Stimulated activated memory B cell treated with anti-CD40 and anti-IgM and Interleukin-4, amounts not matched to agents 10 μg/mL and 1 μg/mL and 100 μg/mL, for 72 hours (primary cell): Measurements from ENCODE around the gene FGFR2.

ENCODE experiments used
- ATAC-seq: fragments of 150-1000 bp; cut with Tn5 transposase; 2 replicates; pipeline ENCODE4 v1.10.0; 2021
- H3K27ac Mint-ChIP-seq: one replicate; pipeline ENCODE4 v1.8.0; 2022; ENCODE audit warnings: mild to moderate bottlenecking, mixed read lengths
- H3K27me3 Mint-ChIP-seq: one replicate; pipeline ENCODE4 v1.8.0; 2022; ENCODE audit warnings: mixed read lengths
- H3K36me3 Mint-ChIP-seq: one replicate; pipeline ENCODE4 v1.8.0; 2022; ENCODE audit warnings: mixed read lengths
- H3K4me1 Mint-ChIP-seq: one replicate; pipeline ENCODE4 v1.8.0; 2022; ENCODE audit warnings: mixed read lengths
- H3K4me3 Mint-ChIP-seq: one replicate; pipeline ENCODE4 v1.8.0; 2022; ENCODE audit warnings: mild to moderate bottlenecking, moderate library complexity, mixed read lengths
- H3K9me3 Mint-ChIP-seq: one replicate; pipeline ENCODE4 v1.8.0; 2022; ENCODE audit warnings: mixed read lengths

FGFR2 gene

GRCh38 chr10:121598263-121599249 lies at the start of gene FGFR2:
Gene FGFR2, minus strand, starts transcription at chr10:121598444. Its CDS starts 4,627 bp downstream, at chr10:121593817.
- no peak for ATAC-seq
- peaks cover 5% of the 10 kb centered on the region for H3K4me1 Mint-ChIP-seq
- H3K27me3 Mint-ChIP-seq = peaks cover 53% of the 10 kb centered on the region
- no peaks in the 10 kb centered on the region for H3K9me3 Mint-ChIP-seq
- H3K4me3 Mint-ChIP-seq = no peak within 1 kb of the TSS
- no peaks in the 10 kb centered on the region for H3K36me3 Mint-ChIP-seq
- no peak within 1 kb of the TSS for H3K27ac Mint-ChIP-seq

- H3K4me3 Mint-ChIP-seq = no peak overlapping the region
- no peak for ATAC-seq
- no peak overlapping the region for H3K27ac Mint-ChIP-seq
- H3K4me1 Mint-ChIP-seq = no peaks in the 10 kb centered on the region
- H3K27me3 Mint-ChIP-seq = no peaks in the 10 kb centered on the region
- H3K9me3 Mint-ChIP-seq = no peaks in the 10 kb centered on the region
- no peaks in the 10 kb centered on the region for H3K36me3 Mint-ChIP-seq
These were observed 49.2 kb upstream of the FGFR2 start for GRCh38 chr10:121647401-121647800.

GRCh38 chr10:121645696-121646095 lies 47.5 kb upstream of the FGFR2 start:
- Mint-ChIP-seq H3K9me3 (peaks cover 7% of the 10 kb centered on the region), H3K36me3 (no peaks in the 10 kb centered on the region), H3K4me3 (no peak overlapping the region), H3K27me3 (no peaks in the 10 kb centered on the region), H3K27ac (no peak overlapping the region), H3K4me1 (no peaks in the 10 kb centered on the region)
- no peak for ATAC-seq

GRCh38 chr10:121644501-121644900 lies 46.3 kb upstream of the FGFR2 start:
- H3K27me3 Mint-ChIP-seq = no peaks in the 10 kb centered on the region
- no peak for ATAC-seq
- no peaks in the 10 kb centered on the region for H3K4me1 Mint-ChIP-seq
- H3K27ac Mint-ChIP-seq = no peak overlapping the region
- peaks cover 7% of the 10 kb centered on the region for H3K9me3 Mint-ChIP-seq
- no peak overlapping the region for H3K4me3 Mint-ChIP-seq
- no peaks in the 10 kb centered on the region for H3K36me3 Mint-ChIP-seq

GRCh38 chr10:121640266-121640665 lies 42.0 kb upstream of the FGFR2 start:
- no peaks in the 10 kb centered on the region for H3K27me3 Mint-ChIP-seq
- H3K9me3 Mint-ChIP-seq = peaks cover 17% of the 10 kb centered on the region
- no peak overlapping the region for H3K4me3 Mint-ChIP-seq
- no peaks in the 10 kb centered on the region for H3K36me3 Mint-ChIP-seq
- no peak overlapping the region for H3K27ac Mint-ChIP-seq
- no peaks in the 10 kb centered on the region for H3K4me1 Mint-ChIP-seq
- ATAC-seq = no peak

GRCh38 chr10:121639416-121639815 lies 41.2 kb upstream of the FGFR2 start:
- H3K27me3 Mint-ChIP-seq = no peaks in the 10 kb centered on the region
- ATAC-seq = no peak
- H3K4me1 Mint-ChIP-seq = no peaks in the 10 kb centered on the region
- H3K36me3 Mint-ChIP-seq = no peaks in the 10 kb centered on the region
- peaks cover 17% of the 10 kb centered on the region for H3K9me3 Mint-ChIP-seq
- H3K27ac Mint-ChIP-seq = no peak overlapping the region
- H3K4me3 Mint-ChIP-seq = no peak overlapping the region

- Mint-ChIP-seq H3K27me3 (no peaks in the 10 kb centered on the region), H3K27ac (no peak overlapping the region), H3K4me3 (no peak overlapping the region), H3K36me3 (no peaks in the 10 kb centered on the region), H3K4me1 (no peaks in the 10 kb centered on the region), H3K9me3 (peaks cover 17% of the 10 kb centered on the region)
- no peak for ATAC-seq
These were observed 39.2 kb upstream of the FGFR2 start for GRCh38 chr10:121637437-121637836.

GRCh38 chr10:121633056-121633455 lies 34.8 kb upstream of the FGFR2 start:
- no peak for ATAC-seq

GRCh38 chr10:121631365-121632029 lies 33.3 kb upstream of the FGFR2 start:
- H3K27me3 Mint-ChIP-seq = no peaks in the 10 kb centered on the region
- H3K4me1 Mint-ChIP-seq = no peaks in the 10 kb centered on the region
- H3K27ac Mint-ChIP-seq = no peak overlapping the region
- no peak overlapping the region for H3K4me3 Mint-ChIP-seq
- H3K9me3 Mint-ChIP-seq = no peaks in the 10 kb centered on the region
- no peaks in the 10 kb centered on the region for H3K36me3 Mint-ChIP-seq
- ATAC-seq = no peak

More at GRCh38 chr10:121633056-121633455, 34.8 kb upstream of the FGFR2 start:
- Mint-ChIP-seq H3K4me1 (no peaks in the 10 kb centered on the region), H3K27ac (no peak overlapping the region), H3K4me3 (no peak overlapping the region), H3K27me3 (no peaks in the 10 kb centered on the region), H3K9me3 (peaks cover 8% of the 10 kb centered on the region), H3K36me3 (no peaks in the 10 kb centered on the region)

- no peaks in the 10 kb centered on the region for H3K27me3 Mint-ChIP-seq
- ATAC-seq = no peak
- H3K4me3 Mint-ChIP-seq = no peak overlapping the region
- no peaks in the 10 kb centered on the region for H3K36me3 Mint-ChIP-seq
- H3K27ac Mint-ChIP-seq = no peak overlapping the region
- H3K4me1 Mint-ChIP-seq = no peaks in the 10 kb centered on the region
- H3K9me3 Mint-ChIP-seq = no peaks in the 10 kb centered on the region
These were observed 30.6 kb upstream of the FGFR2 start for GRCh38 chr10:121628859-121629258.

- H3K27ac Mint-ChIP-seq = no peak overlapping the region
- no peaks in the 10 kb centered on the region for H3K4me1 Mint-ChIP-seq
- no peaks in the 10 kb centered on the region for H3K36me3 Mint-ChIP-seq
- ATAC-seq = no peak
- H3K9me3 Mint-ChIP-seq = no peaks in the 10 kb centered on the region
- no peaks in the 10 kb centered on the region for H3K27me3 Mint-ChIP-seq
- no peak overlapping the region for H3K4me3 Mint-ChIP-seq
These were observed 29.8 kb upstream of the FGFR2 start for GRCh38 chr10:121627876-121628581.

GRCh38 chr10:121624836-121625486 lies 26.7 kb upstream of the FGFR2 start:
- no peak for ATAC-seq
- Mint-ChIP-seq H3K4me1 (no peaks in the 10 kb centered on the region), H3K36me3 (no peaks in the 10 kb centered on the region), H3K9me3 (no peaks in the 10 kb centered on the region), H3K27me3 (no peaks in the 10 kb centered on the region), H3K4me3 (no peak overlapping the region), H3K27ac (no peak overlapping the region)

GRCh38 chr10:121618906-121619305 lies 20.7 kb upstream of the FGFR2 start:
- Mint-ChIP-seq H3K27me3 (peaks cover 14% of the 10 kb centered on the region), H3K9me3 (no peaks in the 10 kb centered on the region), H3K4me3 (no peak overlapping the region), H3K36me3 (no peaks in the 10 kb centered on the region), H3K27ac (no peak overlapping the region), H3K4me1 (no peaks in the 10 kb centered on the region)
- ATAC-seq = no peak

GRCh38 chr10:121617176-121617575 lies 18.9 kb upstream of the FGFR2 start:
- Mint-ChIP-seq H3K9me3 (no peaks in the 10 kb centered on the region), H3K27me3 (peaks cover 16% of the 10 kb centered on the region), H3K27ac (no peak overlapping the region), H3K4me3 (no peak overlapping the region), H3K4me1 (no peaks in the 10 kb centered on the region), H3K36me3 (no peaks in the 10 kb centered on the region)
- ATAC-seq = no peak

- no peaks in the 10 kb centered on the region for H3K4me1 Mint-ChIP-seq
- H3K27me3 Mint-ChIP-seq = peaks cover 24% of the 10 kb centered on the region
- H3K9me3 Mint-ChIP-seq = no peaks in the 10 kb centered on the region
- H3K4me3 Mint-ChIP-seq = no peak overlapping the region
- ATAC-seq = no peak
- no peaks in the 10 kb centered on the region for H3K36me3 Mint-ChIP-seq
- H3K27ac Mint-ChIP-seq = no peak overlapping the region
These were observed 18.0 kb upstream of the FGFR2 start for GRCh38 chr10:121616291-121616690.
